OCI-LY7 (cell line): ENCODE results near the gene ROBO2. TPM values are rescaled to one million over a fixed set of nuclear protein-coding genes. Genes with fewer than 3 reads are reported as not detected.

ENCODE experiments used
- BruUV-seq: library from RNA; stranded (reverse); fragments of 400-500 nt; replicated peaks from 2 replicates; lab custom pipeline; 2021; lab: Mats Ljungman, UMichigan
- CTCF ChIA-PET: fragments of 300-600 bp; sonication (Branson Sonifier 250); formaldehyde crosslinking; loops from one replicate; lab custom pipeline; 2022; ENCODE audit warnings: antibody characterized with exemption; ENCODE audit not compliant: unreplicated experiment; lab: Charles Lee
- POLR2A ChIA-PET: fragments of 300-600 bp; sonication (Branson Sonifier 250); formaldehyde crosslinking; loops from one replicate; lab custom pipeline; 2022; ENCODE audit warnings: antibody characterized with exemption; lab: Charles Lee
- DNase-seq: peaks from one replicate; pipeline ENCODE4 v3.0.0-alpha.2; 2015; ENCODE audit warnings: low spot score
- H2AFZ ChIP-seq: fragments of 200-600 bp; sonication (generic), shearing (Covaris generic); 2 replicates; pipeline ENCODE4 v1.6.1; 2014; ENCODE audit warnings: mild to moderate bottlenecking, antibody characterized with exemption, low read length, moderate library complexity
- H3K27ac ChIP-seq: fragments of 200-600 bp; sonication (generic); 2 replicates; pipeline ENCODE4 v1.5.1; 2014; ENCODE audit warnings: mixed run types, low read depth, mild to moderate bottlenecking, moderate library complexity, low read length, inconsistent platforms; ENCODE audit not compliant: poor library complexity, severe bottlenecking
- H3K36me3 ChIP-seq: fragments of 200-600 bp; sonication (generic); 2 replicates; pipeline ENCODE4 v1.6.1; 2014; ENCODE audit warnings: mild to moderate bottlenecking, antibody characterized with exemption, low read length, moderate library complexity, mixed read lengths; ENCODE audit not compliant: insufficient read depth
- H3K4me1 ChIP-seq: fragments of 200-600 bp; sonication (generic); 2 replicates; pipeline ENCODE4 v1.5.1; 2014; ENCODE audit warnings: mild to moderate bottlenecking, low read length; ENCODE audit not compliant: insufficient read depth, poor library complexity, severe bottlenecking
- H3K4me2 ChIP-seq: fragments of 200-600 bp; sonication (generic); 2 replicates; pipeline ENCODE4 v1.6.1; 2014; ENCODE audit warnings: mild to moderate bottlenecking, low read length
- H3K4me3 ChIP-seq: fragments of 200-600 bp; sonication (generic); 2 replicates; pipeline ENCODE4 v1.5.1; 2014; ENCODE audit warnings: mild to moderate bottlenecking, low read depth, low read length; ENCODE audit not compliant: poor library complexity, severe bottlenecking
- H3K79me2 ChIP-seq: fragments of 200-600 bp; sonication (generic); 2 replicates; pipeline ENCODE4 v1.6.1; 2016; ENCODE audit warnings: low read depth, mild to moderate bottlenecking, low read length, moderate library complexity, mixed read lengths; ENCODE audit not compliant: insufficient read depth
- H3K9me2 ChIP-seq: fragments of 200-600 bp; sonication (generic); 2 replicates; pipeline ENCODE4 v1.6.1; 2016; ENCODE audit warnings: mild to moderate bottlenecking, low read length, mixed read lengths; ENCODE audit not compliant: insufficient read depth
- H3K9me3 ChIP-seq: fragments of 200-600 bp; sonication (generic); 2 replicates; pipeline ENCODE4 v1.6.1; 2014; ENCODE audit warnings: mild to moderate bottlenecking, mixed run types, low read length, mixed read lengths
- H4K20me1 ChIP-seq: fragments of 200-600 bp; sonication (generic); 2 replicates; pipeline ENCODE4 v1.6.1; 2014; ENCODE audit warnings: mild to moderate bottlenecking, antibody characterized with exemption, low read length, moderate library complexity, mixed read lengths; ENCODE audit not compliant: insufficient read depth
- CTCF ChIP-seq: fragments of 200-600 bp; sonication (generic); conservative IDR thresholded peaks from 2 replicates; pipeline ENCODE4 v1.5.1; 2014; ENCODE audit warnings: mild to moderate bottlenecking, antibody characterized with exemption, low read length, moderate library complexity, mixed read lengths
- EZH2phosphoT487 ChIP-seq: fragments of 200-600 bp; sonication (generic); IDR thresholded peaks from 2 replicates; pipeline ENCODE4 v1.6.1; 2018; ENCODE audit warnings: low read depth, borderline replicate concordance, mild to moderate bottlenecking, mixed run types, antibody characterized with exemption, low read length, moderate library complexity, mixed read lengths
- intact Hi-C: fragments of 100-400 bp; cut with micrococcal nuclease; formaldehyde crosslinking; loops from one replicate; pipeline ENCODE4 v1.10.0; 2022; ENCODE audit not compliant: unreplicated experiment
- total RNA-seq, 2 experiments: library from RNA; depleted of rRNA in 1 of 2; stranded (reverse); fragments of >200 nt in 1 of 2; shearing (Covaris generic) in 1 of 2; gene quantifications; 2 replicates each; pipeline ENCODE4 v1.2.3, GENCODE V29; 2014 to 2022

ROBO2 gene
- total RNA-seq, 2 experiments from 2014 or later: 0.06 to 4.8 TPM

- Histone ChIP-seq H2AFZ (no peak overlapping the region), H3K79me2 (no peaks in the 10 kb centered on the region), H4K20me1 (no peaks in the 10 kb centered on the region), H3K36me3 (no peaks in the 10 kb centered on the region), H3K9me3 (no peaks in the 10 kb centered on the region), H3K4me2 (no peak overlapping the region), H3K27ac (no peak overlapping the region), H3K4me3 (no peak overlapping the region), H3K4me1 (no peaks in the 10 kb centered on the region), H3K9me2 (no peaks in the 10 kb centered on the region)
- intact Hi-C loops: no loop called here
- no peak for DNase-seq
- TF ChIP-seq CTCF: no peak
- no peak for TF ChIP-seq EZH2phosphoT487
- POLR2A ChIA-PET: no interaction called here
- CTCF ChIA-PET: no interaction called here
- BruUV-seq: no TSS peak
These were observed 46.5 kb downstream of the ROBO2 start for GRCh38 chr3:77086408-77086807.

- no TSS peak for BruUV-seq
- Histone ChIP-seq H2AFZ (no peak overlapping the region), H3K36me3 (no peaks in the 10 kb centered on the region), H3K4me2 (no peak overlapping the region), H3K79me2 (no peaks in the 10 kb centered on the region), H3K9me3 (no peaks in the 10 kb centered on the region), H3K9me2 (no peaks in the 10 kb centered on the region), H3K27ac (no peak overlapping the region), H3K4me3 (no peak overlapping the region), H4K20me1 (no peaks in the 10 kb centered on the region), H3K4me1 (no peaks in the 10 kb centered on the region)
- intact Hi-C loops: no loop called here
- ChIA-PET POLR2A (no interaction called here), CTCF (no interaction called here)
- TF ChIP-seq EZH2phosphoT487 (no peak), CTCF (no peak)
- no peak for DNase-seq
These were observed 51.9 kb downstream of the ROBO2 start for GRCh38 chr3:77091809-77092208.

- Histone ChIP-seq H3K79me2 (no peaks in the 10 kb centered on the region), H3K4me2 (no peak overlapping the region), H3K9me2 (no peaks in the 10 kb centered on the region), H2AFZ (no peak overlapping the region), H3K27ac (no peak overlapping the region), H3K36me3 (no peaks in the 10 kb centered on the region), H3K9me3 (no peaks in the 10 kb centered on the region), H3K4me3 (no peak overlapping the region), H3K4me1 (no peaks in the 10 kb centered on the region), H4K20me1 (no peaks in the 10 kb centered on the region)
- BruUV-seq: no TSS peak
- intact Hi-C loops: no loop called here
- DNase-seq: no peak
- POLR2A ChIA-PET: no interaction called here
- CTCF ChIA-PET: interaction anchor here (0.7 kb wide), 1 partner anchor 1483 kb away, joined by 3 read pairs; no protein-coding TSS in a partner anchor
- TF ChIP-seq EZH2phosphoT487 (no peak), CTCF (no peak)
These were observed 53.2 kb downstream of the ROBO2 start for GRCh38 chr3:77093101-77093500.
